Measurements from ENCODE around the gene BRD3. TPM values are rescaled to one million over a fixed set of nuclear protein-coding genes. Genes with fewer than 3 reads are reported as not detected.

The BRD3 gene
- total RNA-seq, 2 experiments from 2014 or later: 34.2 to 36.6 TPM

DNA sequence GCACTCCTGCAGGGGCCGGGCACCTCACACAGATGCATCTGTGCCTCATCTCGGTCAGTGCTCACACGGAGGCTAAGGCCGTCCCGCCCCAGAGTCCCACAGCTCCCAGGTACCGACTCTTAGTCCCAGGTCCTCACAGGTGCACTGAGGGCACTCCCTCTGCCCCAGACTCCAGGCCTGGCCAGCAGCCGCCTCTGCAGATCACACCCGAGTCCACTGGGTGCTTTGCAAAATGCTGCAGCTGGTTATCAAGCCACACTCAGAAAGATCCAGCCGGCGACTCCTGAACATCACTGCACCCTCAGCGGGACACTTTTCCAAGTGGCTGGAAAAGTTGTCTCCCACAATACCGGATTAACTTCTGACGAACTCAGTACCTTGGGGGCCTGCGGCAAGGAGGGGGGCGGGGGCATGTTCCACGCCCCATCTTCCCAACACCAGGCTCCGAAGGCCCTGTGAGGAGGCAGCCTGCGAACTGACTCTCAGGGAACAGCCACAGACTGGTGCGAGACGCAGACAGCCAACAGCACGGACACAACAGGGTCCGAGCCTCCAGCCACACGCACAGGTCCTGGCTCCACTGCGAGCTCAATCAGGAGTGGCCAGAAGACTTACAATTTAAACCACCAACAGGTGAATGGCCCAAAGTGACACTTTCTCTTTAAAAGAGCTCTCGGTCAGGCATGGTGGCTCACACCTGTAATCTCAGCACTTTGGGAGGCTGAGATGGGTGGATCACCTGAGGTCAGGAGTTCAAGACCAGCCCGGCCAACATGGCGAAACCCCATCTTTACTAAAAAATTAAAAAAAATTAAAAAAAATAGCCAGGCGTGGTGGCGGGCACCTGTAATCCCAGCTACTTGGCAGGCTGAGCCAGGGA lies 4.0 kb downstream of the BRD3 start:
- H3K27me3 Mint-ChIP-seq (ENCODE audit: low read depth): no peaks in the 10 kb centered on the region
- CTCF ChIA-PET: interaction anchor here (1.0 kb wide), 1 partner anchor 69 kb away, joined by 4 read pairs; no protein-coding TSS in a partner anchor
- H3K4me3 Mint-ChIP-seq: no peak overlapping the region
- no peaks in the 10 kb centered on the region for H3K9me3 Mint-ChIP-seq
- peaks cover 47% of the 10 kb centered on the region for H3K4me1 Mint-ChIP-seq (ENCODE audit: low read depth)
- intact Hi-C loops (cut with micrococcal nuclease): loop anchor here (10.0 kb wide), 1 partner anchor 919 kb away; no protein-coding TSS in a partner anchor
- no peak overlapping the region for H3K27ac Mint-ChIP-seq
- H3K36me3 Mint-ChIP-seq (ENCODE audit: low read depth): peaks cover 2% of the 10 kb centered on the region
- DNase-seq: peak; percentile 3

DNA sequence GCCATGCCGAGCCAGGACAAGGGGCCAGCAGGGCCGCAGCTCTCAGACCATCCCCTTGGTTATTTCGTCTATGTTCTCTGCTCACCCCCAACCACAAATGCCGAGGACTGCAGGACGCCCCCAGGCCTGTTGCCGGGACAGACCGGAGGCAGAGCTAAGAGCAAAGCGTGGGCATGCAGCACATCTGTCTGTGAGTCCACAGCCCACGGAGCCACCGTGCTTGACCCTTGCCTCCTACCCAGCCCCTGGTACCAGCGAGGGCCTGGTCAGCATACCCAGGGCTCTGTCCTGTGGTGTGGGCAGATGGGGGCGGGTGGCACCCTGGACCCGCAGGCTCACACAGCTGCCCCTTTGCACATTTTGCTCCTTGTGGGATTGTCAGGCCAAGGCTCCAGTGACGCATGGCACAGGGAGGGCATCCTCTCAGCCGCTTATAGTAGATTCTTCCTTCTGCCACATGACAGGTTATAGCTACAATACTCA lies 4.7 kb downstream of the BRD3 start:
- Mint-ChIP-seq H3K36me3 (ENCODE audit: low read depth) (peaks cover 2% of the 10 kb centered on the region), H3K4me1 (ENCODE audit: low read depth) (peaks cover 50% of the 10 kb centered on the region), H3K27me3 (ENCODE audit: low read depth) (no peaks in the 10 kb centered on the region), H3K27ac (no peak overlapping the region), H3K4me3 (no peak overlapping the region), H3K9me3 (no peaks in the 10 kb centered on the region)
- intact Hi-C loops (cut with micrococcal nuclease): loop anchor here (10.0 kb wide), 1 partner anchor 918 kb away; no protein-coding TSS in a partner anchor
- CTCF ChIA-PET: interaction anchor here (1.0 kb wide), 1 partner anchor 68 kb away, joined by 4 read pairs; no protein-coding TSS in a partner anchor
- no peak for DNase-seq

DNA sequence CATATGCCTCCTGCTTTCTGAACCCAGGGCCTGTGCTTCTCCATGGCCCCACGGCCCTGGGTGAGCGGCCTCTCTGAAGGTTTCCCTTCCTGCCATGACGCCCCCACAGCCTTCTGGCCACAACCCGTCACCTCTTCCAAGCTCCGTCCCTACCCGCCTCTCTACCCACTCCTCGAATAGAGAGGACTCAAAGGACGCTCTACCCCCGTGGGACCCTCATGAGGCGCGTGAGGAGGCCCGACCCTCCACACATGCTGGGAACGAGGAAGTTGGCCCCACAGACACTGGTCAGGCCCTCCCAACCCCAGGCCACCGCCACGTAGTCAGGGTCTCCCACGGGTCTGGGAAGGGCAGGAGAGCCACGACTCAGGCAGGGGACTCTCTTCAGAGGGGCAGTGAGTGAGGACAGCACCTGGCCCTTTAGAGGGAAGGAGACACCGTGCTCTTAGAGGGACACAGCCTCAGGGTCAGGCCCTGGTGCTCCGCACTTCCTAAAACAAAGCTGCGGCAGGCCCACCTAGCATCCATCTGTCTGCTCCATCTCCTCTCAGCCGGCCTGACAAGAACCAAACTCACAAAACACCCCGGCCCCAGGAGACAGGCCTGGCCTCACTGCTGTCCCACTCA lies 5.3 kb downstream of the BRD3 start:
- Mint-ChIP-seq H3K4me1 (ENCODE audit: low read depth) (peaks cover 50% of the 10 kb centered on the region), H3K27me3 (ENCODE audit: low read depth) (no peaks in the 10 kb centered on the region), H3K27ac (no peak overlapping the region)

DNA sequence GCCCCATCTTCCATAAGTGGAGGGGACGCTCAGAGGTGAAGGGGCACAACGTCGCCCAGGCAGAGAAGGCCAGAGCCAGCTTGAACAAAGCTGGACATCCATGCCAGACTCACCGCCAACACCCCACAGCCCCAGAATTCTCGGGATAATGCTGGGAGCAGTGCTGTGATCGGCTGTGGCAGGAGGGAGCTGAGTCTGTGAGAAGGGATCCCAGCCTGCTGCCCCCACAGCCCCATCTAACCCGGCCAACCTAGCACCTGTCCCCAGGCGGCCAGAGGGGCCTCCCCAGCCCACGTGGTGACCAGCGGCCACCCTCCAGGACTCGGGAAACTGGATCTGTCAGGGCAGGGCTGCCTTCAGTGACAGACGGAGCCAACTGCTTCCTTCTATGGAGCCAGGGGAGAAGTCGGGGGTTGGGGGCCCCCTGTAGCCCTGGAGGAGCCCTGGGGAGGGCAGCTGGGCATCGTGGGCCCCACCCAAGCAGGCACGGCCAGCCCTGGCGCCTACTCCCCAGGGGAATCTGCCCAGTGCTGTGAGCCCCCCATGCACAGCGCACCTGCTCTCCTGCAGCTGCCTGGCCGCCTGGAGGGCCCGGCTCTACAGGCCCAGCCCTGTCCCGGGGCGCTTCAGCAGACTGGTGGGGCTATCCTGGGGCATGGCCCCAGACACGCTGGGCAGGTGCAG lies 6.0 kb downstream of the BRD3 start:
- Mint-ChIP-seq H3K9me3 (no peaks in the 10 kb centered on the region), H3K36me3 (ENCODE audit: low read depth) (peaks cover 2% of the 10 kb centered on the region), H3K27me3 (ENCODE audit: low read depth) (no peaks in the 10 kb centered on the region), H3K4me3 (no peak overlapping the region), H3K27ac (no peak overlapping the region), H3K4me1 (ENCODE audit: low read depth) (peaks cover 55% of the 10 kb centered on the region)
- intact Hi-C loops (cut with micrococcal nuclease): loop anchor here (10.0 kb wide), 1 partner anchor 917 kb away; no protein-coding TSS in a partner anchor
- CTCF ChIA-PET: no interaction called here
- peak; percentile 4 for DNase-seq

More for the DNA sequence above, 5.3 kb downstream of the BRD3 start:
- intact Hi-C loops (cut with micrococcal nuclease): loop anchor here (10.0 kb wide), 1 partner anchor 918 kb away; no protein-coding TSS in a partner anchor
- H3K4me3 Mint-ChIP-seq: no peak overlapping the region
- H3K9me3 Mint-ChIP-seq: no peaks in the 10 kb centered on the region
- H3K36me3 Mint-ChIP-seq (ENCODE audit: low read depth): peaks cover 2% of the 10 kb centered on the region
- CTCF ChIA-PET: no interaction called here
- DNase-seq: peak; percentile 3

DNA sequence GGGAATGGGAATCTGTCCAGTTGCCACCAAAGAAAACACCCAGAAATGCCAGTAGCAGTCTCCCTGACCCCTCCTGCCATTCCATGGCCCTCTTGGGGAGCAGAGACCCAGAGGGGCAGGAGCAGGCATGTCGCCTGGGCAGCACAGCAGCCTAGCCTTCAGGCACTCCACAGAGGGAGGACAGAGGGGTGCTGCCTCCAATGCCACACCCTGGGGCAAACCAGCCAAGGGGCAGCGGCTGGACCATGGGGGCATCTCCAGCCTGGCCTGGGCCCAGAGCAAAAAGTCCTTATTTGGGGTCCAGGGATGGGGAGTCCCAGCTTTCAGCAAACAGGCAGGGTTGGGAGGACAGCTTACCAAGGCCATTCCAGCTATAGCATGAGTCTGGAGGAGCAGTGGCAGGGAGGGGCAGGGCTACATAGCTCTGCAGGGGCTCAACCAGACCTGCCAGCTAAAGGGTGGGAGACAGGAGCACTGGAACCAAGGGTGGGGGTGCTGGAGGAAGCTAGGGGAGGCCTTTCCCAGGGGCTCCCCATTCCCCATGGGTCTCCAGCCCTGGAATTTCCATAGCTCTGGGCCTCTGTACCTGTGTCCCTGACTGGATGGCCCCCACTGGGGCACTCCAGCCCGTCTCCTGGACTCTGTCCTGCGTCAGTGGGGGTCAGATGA lies 6.7 kb downstream of the BRD3 start:
- intact Hi-C loops (cut with micrococcal nuclease): loop anchor here (10.0 kb wide), 1 partner anchor 916 kb away; no protein-coding TSS in a partner anchor
- Mint-ChIP-seq H3K27me3 (ENCODE audit: low read depth) (no peaks in the 10 kb centered on the region), H3K36me3 (ENCODE audit: low read depth) (peaks cover 2% of the 10 kb centered on the region), H3K9me3 (no peaks in the 10 kb centered on the region), H3K27ac (no peak overlapping the region), H3K4me1 (ENCODE audit: low read depth) (peaks cover 57% of the 10 kb centered on the region), H3K4me3 (no peak overlapping the region)
- DNase-seq: peak; percentile 7
- CTCF ChIA-PET: no interaction called here

DNA sequence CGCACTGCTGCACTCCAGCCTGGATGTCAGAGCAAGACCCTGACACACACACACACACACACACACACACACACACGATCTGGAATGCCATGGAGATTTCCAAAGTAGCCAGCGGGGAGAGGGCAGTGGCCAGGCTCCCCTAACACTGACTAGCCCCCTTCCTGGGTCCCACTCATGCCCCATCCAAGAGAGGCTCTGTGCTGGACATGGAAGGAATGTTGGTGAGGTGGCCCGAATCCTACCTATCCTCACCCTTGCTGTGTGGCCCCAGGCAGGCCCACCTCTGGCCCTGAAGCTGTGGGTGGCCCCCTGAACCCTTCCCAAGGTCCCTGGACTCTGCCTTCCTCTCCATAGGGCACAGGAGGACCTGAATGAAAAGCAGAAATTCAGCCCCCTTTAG lies 7.3 kb downstream of the BRD3 start:
- peaks cover 1% of the 10 kb centered on the region for H3K36me3 Mint-ChIP-seq (ENCODE audit: low read depth)
- H3K4me3 Mint-ChIP-seq: no peak overlapping the region
- intact Hi-C loops (cut with micrococcal nuclease): loop anchor here (10.0 kb wide), 1 partner anchor 916 kb away; no protein-coding TSS in a partner anchor
- H3K27ac Mint-ChIP-seq: no peak overlapping the region
- H3K27me3 Mint-ChIP-seq (ENCODE audit: low read depth): no peaks in the 10 kb centered on the region
- CTCF ChIA-PET: no interaction called here
- H3K4me1 Mint-ChIP-seq (ENCODE audit: low read depth): peaks cover 51% of the 10 kb centered on the region
- no peak for DNase-seq
- H3K9me3 Mint-ChIP-seq: no peaks in the 10 kb centered on the region

DNA sequence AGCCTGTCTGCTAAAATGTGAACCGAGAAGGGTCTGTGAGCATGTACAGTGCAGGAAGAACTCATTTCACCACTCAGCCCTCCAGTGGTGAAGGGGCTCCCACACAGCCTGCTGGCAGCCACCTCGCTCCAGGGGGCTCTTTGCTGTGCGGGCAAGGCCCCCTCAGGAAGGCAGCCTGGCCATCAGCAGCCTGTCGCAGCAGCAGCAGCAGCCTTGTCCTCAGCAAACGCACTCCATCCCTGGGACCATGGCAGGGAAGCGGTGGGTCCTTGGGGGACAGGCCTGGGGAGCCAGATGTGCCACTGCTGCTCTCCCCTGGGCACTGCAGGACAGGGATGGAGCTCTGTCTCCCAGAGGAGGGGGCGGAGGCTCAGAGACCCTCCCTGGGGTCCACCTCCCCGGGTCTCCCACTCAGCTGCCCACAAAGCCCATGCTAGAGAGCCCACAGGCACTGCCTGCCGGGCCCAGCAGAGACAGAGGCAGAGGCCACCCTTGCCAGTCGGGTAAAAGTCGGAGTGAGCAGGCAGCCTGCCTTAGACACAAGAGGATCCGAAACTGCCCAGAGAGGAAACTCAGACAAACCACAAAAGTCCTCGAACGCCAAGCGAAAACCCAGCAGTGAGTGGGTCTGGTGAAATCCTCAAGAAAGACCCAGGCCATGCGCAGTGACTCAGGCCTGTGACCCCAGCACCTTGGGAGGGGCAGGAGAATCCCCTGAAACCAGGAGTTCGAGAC lies 8.0 kb downstream of the BRD3 start:
- intact Hi-C loops (cut with micrococcal nuclease): loop anchor here (10.0 kb wide), 1 partner anchor 915 kb away; no protein-coding TSS in a partner anchor
- Mint-ChIP-seq H3K27ac (peak overlapping the region; percentile 9), H3K27me3 (ENCODE audit: low read depth) (no peaks in the 10 kb centered on the region), H3K4me3 (no peak overlapping the region), H3K4me1 (ENCODE audit: low read depth) (peaks cover 44% of the 10 kb centered on the region), H3K36me3 (ENCODE audit: low read depth) (no peaks in the 10 kb centered on the region), H3K9me3 (no peaks in the 10 kb centered on the region)
- CTCF ChIA-PET: no interaction called here
- peak; percentile 8 for DNase-seq

DNA sequence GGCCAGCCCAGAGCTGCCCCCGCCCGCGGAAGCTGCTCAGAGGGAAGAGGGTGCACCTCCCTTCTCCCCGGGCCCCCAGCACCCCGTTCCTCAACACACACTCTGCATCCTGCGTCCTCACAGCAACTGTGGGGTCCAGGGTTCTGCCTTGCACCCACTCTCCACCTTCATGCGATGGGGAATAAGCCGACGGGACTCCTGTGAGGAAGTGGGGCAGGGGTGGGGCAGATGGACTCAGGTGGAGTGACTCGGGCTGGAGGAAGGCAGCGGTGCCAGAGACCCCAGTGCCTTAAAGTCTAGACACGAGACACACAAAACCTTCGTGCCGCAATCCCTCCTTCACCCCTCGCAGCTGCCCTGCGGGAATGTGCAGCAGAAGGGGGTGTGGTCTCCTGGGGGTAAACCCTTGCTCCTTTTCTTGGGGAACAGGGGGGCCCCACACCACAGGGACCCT lies 8.6 kb downstream of the BRD3 start:
- Mint-ChIP-seq H3K9me3 (no peaks in the 10 kb centered on the region), H3K27me3 (ENCODE audit: low read depth) (no peaks in the 10 kb centered on the region), H3K4me3 (no peak overlapping the region), H3K4me1 (ENCODE audit: low read depth) (peaks cover 40% of the 10 kb centered on the region), H3K27ac (no peak overlapping the region), H3K36me3 (ENCODE audit: low read depth) (no peaks in the 10 kb centered on the region)
- CTCF ChIA-PET: no interaction called here
- intact Hi-C loops (cut with micrococcal nuclease): no loop called here
- DNase-seq: no peak

DNA sequence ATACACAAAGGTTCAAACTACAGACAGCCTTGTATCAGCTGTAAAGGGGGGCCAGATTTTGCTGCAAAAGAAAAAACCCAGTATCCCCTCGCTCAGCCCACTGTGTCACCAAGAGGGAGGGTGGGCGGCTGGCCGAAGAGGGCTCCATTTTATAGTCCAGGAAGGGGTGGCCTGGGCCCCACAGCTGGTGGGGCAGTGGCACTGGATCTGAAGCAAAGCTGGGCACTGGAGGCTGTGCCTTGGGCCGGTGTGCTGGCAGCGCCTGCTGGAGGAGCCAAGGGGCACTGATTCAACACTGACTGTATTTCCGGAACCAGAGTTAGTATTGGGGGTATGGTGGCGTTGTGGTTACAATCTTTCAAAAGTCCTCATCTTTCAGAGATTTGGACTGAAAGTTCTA lies 9.1 kb downstream of the BRD3 start:
- H3K4me1 Mint-ChIP-seq (ENCODE audit: low read depth): peaks cover 40% of the 10 kb centered on the region
- H3K4me3 Mint-ChIP-seq: no peak overlapping the region
- intact Hi-C loops (cut with micrococcal nuclease): no loop called here
- CTCF ChIA-PET: no interaction called here
- no peak overlapping the region for H3K27ac Mint-ChIP-seq
- no peaks in the 10 kb centered on the region for H3K9me3 Mint-ChIP-seq
- no peaks in the 10 kb centered on the region for H3K27me3 Mint-ChIP-seq (ENCODE audit: low read depth)
- H3K36me3 Mint-ChIP-seq (ENCODE audit: low read depth): no peaks in the 10 kb centered on the region
- DNase-seq: no peak

DNA sequence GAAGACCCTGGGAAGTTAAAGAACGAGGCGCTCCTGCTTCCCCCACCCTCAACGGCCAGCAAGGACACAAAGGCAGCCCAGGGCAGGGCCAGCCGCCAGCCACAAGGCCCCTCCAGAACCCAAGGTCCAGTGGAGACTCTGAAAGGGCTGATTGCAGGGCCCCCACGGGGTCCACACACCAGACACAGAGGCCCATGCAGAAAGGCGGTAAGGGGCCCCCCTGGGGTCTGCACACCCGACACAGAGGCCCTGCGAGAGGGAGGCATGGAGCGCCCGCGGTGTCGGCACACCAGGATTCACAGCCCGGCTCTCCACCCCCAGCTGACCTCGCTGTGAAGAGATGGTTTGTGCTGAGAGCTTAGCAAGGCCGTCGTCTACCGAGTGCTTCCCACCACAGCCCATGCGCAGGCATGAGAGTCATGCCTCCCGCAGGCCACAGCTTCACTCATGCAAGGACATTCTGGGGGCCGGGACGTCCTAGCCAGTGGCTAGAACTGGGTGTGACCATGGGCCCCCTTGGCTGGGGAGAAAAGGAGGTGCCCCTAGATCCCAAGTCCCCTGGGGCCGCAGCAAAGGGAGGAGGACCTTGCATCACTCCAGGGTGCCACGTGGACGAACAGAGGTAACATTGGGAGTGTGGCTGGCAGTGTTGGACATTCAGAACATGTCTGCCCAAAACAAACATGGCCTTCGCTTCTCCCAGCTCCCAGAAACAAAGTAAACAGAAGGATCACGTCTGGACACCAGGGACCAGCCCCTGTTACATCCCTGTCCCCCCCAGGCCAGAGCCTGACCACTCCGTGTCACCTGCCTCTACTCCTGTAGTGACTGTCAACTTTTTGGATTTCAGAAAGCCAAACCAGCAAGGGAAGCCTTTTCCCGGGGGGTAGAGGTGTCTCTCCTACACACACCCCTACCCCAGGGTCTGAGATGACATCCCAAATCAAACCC lies 9.8 kb downstream of the BRD3 start:
- Mint-ChIP-seq H3K27me3 (ENCODE audit: low read depth) (no peaks in the 10 kb centered on the region), H3K4me3 (no peak overlapping the region), H3K36me3 (ENCODE audit: low read depth) (no peaks in the 10 kb centered on the region), H3K9me3 (no peaks in the 10 kb centered on the region), H3K4me1 (ENCODE audit: low read depth) (peaks cover 34% of the 10 kb centered on the region), H3K27ac (no peak overlapping the region)
- intact Hi-C loops (cut with micrococcal nuclease): no loop called here
- CTCF ChIA-PET: no interaction called here
- no peak for DNase-seq
